Measurements from ENCODE around the gene CAB39L. TPM values are rescaled to one million over a fixed set of nuclear protein-coding genes. Genes with fewer than 3 reads are reported as not detected.

Gene CAB39L
- 8.0 to 10.1 TPM (median 8.6 TPM) in 3 replicates for polyA plus RNA-seq
- 7.1 TPM for polyA plus RNA-seq (2011; ENCODE audit: low read depth)
- 8.6 and 14.4 TPM in 2 replicates for polyA plus RNA-seq (2011; cell fraction: cytosol; rRNA removed)
- 5.9 and 6.8 TPM in 2 replicates for polyA plus RNA-seq (2011; cell fraction: nucleus; rRNA removed)
- 6.7 and 6.9 TPM in 2 replicates for polyA plus RNA-seq (2012; ENCODE audit: low replicate concordance)
- 6.0 to 10.8 TPM (median 8.1 TPM) in 3 replicates for polyA minus RNA-seq
- 8.1 TPM for polyA minus RNA-seq (2011; cell fraction: cytosol; rRNA and poly(A)+ RNA removed)
- 3.9 and 6.7 TPM in 2 replicates for polyA minus RNA-seq (2011; cell fraction: nucleus; rRNA and poly(A)+ RNA removed)

GRCh38 chr13:49443704-49444523 is at the start of gene CAB39L, which contains the start of gene SETDB2:
CAB39L (minus strand) TSS chr13:49444064; CDS start chr13:49382910, 61,154 bp downstream.
SETDB2 (plus strand) TSS chr13:49444274; CDS start chr13:49451894, 7,620 bp downstream.
- peak within 1 kb of the TSS; percentile 88 to 99 (median 95) for H3K4me3 ChIP-seq (ENCODE audit: control insufficient read depth in 2 of 3, extremely low read depth in 1 of 3, insufficient read depth in 2 of 3, low read depth in 1 of 3, low read length in 3 of 3)
- no peaks in the 10 kb centered on the region for H4K20me1 ChIP-seq (ENCODE audit: control insufficient read depth, extremely low read depth, insufficient read depth, low read length)
- H3K9ac ChIP-seq (ENCODE audit: control insufficient read depth, extremely low read depth, insufficient read depth, low read length), result peak within 1 kb of the TSS; percentile 91
- no peaks in the 10 kb centered on the region for H3K27me3 ChIP-seq (ENCODE audit: control insufficient read depth, extremely low read depth, insufficient read depth, low read length)
- peak; percentile 47 to 59 (median 48) for TF ChIP-seq CTCF (optimal IDR thresholded peaks at IDR 0.05 in 1 of 3, IDR thresholded peaks at IDR 0.05 in 1 of 3, conservative IDR thresholded peaks at IDR 0.05 in 1 of 3; ENCODE audit: extremely low read depth in 1 of 3, insufficient read depth in 2 of 3, low read length in 3 of 3)
- TF ChIP-seq EZH2 (IDR thresholded peaks at IDR 0.05; ENCODE audit: low read length), result no peak
- peak within 1 kb of the TSS; percentile 93 for H3K27ac ChIP-seq (ENCODE audit: control insufficient read depth, insufficient read depth, low read length)
- dilution Hi-C loops (cut with MboI; ENCODE audit: extremely low pct_ligation_motif_present, low sequenced_read_pairs), result loop anchor here (25.0 kb wide), 1 partner anchor 132 kb away; no protein-coding TSS in a partner anchor
- DNase-seq (ENCODE audit: low read depth, low spot score) (peak; percentile 90), FAIRE-seq (peak; percentile 92)
- no peaks in the 10 kb centered on the region for H3K9me3 ChIP-seq (ENCODE audit: control insufficient read depth, low read depth, low read length)
- no peaks in the 10 kb centered on the region for H3K9me1 ChIP-seq (ENCODE audit: control insufficient read depth, extremely low read depth, insufficient read depth, low read length)
- H3K79me2 ChIP-seq (ENCODE audit: control insufficient read depth, insufficient read depth, low read length), result peaks cover 5% of the 10 kb centered on the region
- H3K36me3 ChIP-seq (ENCODE audit: control insufficient read depth in 2 of 2, extremely low read depth in 1 of 2, insufficient read depth in 2 of 2, low read length in 2 of 2), result no peaks in the 10 kb centered on the region
- H3K4me2 ChIP-seq (ENCODE audit: control insufficient read depth, extremely low read depth, insufficient read depth, low read depth, low read length), result peak within 1 kb of the TSS; percentile 92
- H3K4me1 ChIP-seq (ENCODE audit: control insufficient read depth, extremely low read depth, insufficient read depth, low read length), result no peaks in the 10 kb centered on the region
- H2AFZ ChIP-seq (ENCODE audit: control insufficient read depth, low read length), result peak within 1 kb of the TSS; percentile 94

GRCh38 chr13:49488563-49488962 is 44.7 kb upstream of the CAB39L start:
- H3K27me3 ChIP-seq (ENCODE audit: control insufficient read depth, extremely low read depth, insufficient read depth, low read length), result no peaks in the 10 kb centered on the region
- DNase-seq (ENCODE audit: low read depth, low spot score) (no peak), FAIRE-seq (no peak)
- no peak overlapping the region for H3K27ac ChIP-seq (ENCODE audit: control insufficient read depth, insufficient read depth, low read length)
- H3K36me3 ChIP-seq (ENCODE audit: control insufficient read depth in 2 of 2, extremely low read depth in 1 of 2, insufficient read depth in 2 of 2, low read length in 2 of 2), result peaks cover 0 to 3% of the 10 kb centered on the region in 2 experiments
- H3K4me3 ChIP-seq (ENCODE audit: control insufficient read depth in 2 of 3, extremely low read depth in 1 of 3, insufficient read depth in 2 of 3, low read depth in 1 of 3, low read length in 3 of 3), result no peak overlapping the region
- no peaks in the 10 kb centered on the region for H3K9me1 ChIP-seq (ENCODE audit: control insufficient read depth, extremely low read depth, insufficient read depth, low read length)
- no peak overlapping the region for H3K9ac ChIP-seq (ENCODE audit: control insufficient read depth, extremely low read depth, insufficient read depth, low read length)
- no peak overlapping the region for H3K4me2 ChIP-seq (ENCODE audit: control insufficient read depth, extremely low read depth, insufficient read depth, low read depth, low read length)
- no peak overlapping the region for H2AFZ ChIP-seq (ENCODE audit: control insufficient read depth, low read length)
- H3K79me2 ChIP-seq (ENCODE audit: control insufficient read depth, insufficient read depth, low read length), result no peaks in the 10 kb centered on the region
- H4K20me1 ChIP-seq (ENCODE audit: control insufficient read depth, extremely low read depth, insufficient read depth, low read length), result no peaks in the 10 kb centered on the region
- no peaks in the 10 kb centered on the region for H3K4me1 ChIP-seq (ENCODE audit: control insufficient read depth, extremely low read depth, insufficient read depth, low read length)
- dilution Hi-C loops (cut with MboI; ENCODE audit: extremely low pct_ligation_motif_present, low sequenced_read_pairs), result no loop called here
- H3K9me3 ChIP-seq (ENCODE audit: control insufficient read depth, low read depth, low read length), result no peaks in the 10 kb centered on the region
- TF ChIP-seq EZH2 (IDR thresholded peaks at IDR 0.05; ENCODE audit: low read length) (no peak), CTCF (optimal IDR thresholded peaks at IDR 0.05 in 1 of 3, IDR thresholded peaks at IDR 0.05 in 1 of 3, conservative IDR thresholded peaks at IDR 0.05 in 1 of 3; ENCODE audit: extremely low read depth in 1 of 3, insufficient read depth in 2 of 3, low read length in 3 of 3) (no peak)

Data from keratinocyte (primary cell).